ENCODE measurements around the gene TTC16. TPM values are rescaled to one million over a fixed set of nuclear protein-coding genes. Genes with fewer than 3 reads are reported as not detected.

TTC16 gene
- total RNA-seq, 1 donor from 2014 or later: not detected

DNA sequence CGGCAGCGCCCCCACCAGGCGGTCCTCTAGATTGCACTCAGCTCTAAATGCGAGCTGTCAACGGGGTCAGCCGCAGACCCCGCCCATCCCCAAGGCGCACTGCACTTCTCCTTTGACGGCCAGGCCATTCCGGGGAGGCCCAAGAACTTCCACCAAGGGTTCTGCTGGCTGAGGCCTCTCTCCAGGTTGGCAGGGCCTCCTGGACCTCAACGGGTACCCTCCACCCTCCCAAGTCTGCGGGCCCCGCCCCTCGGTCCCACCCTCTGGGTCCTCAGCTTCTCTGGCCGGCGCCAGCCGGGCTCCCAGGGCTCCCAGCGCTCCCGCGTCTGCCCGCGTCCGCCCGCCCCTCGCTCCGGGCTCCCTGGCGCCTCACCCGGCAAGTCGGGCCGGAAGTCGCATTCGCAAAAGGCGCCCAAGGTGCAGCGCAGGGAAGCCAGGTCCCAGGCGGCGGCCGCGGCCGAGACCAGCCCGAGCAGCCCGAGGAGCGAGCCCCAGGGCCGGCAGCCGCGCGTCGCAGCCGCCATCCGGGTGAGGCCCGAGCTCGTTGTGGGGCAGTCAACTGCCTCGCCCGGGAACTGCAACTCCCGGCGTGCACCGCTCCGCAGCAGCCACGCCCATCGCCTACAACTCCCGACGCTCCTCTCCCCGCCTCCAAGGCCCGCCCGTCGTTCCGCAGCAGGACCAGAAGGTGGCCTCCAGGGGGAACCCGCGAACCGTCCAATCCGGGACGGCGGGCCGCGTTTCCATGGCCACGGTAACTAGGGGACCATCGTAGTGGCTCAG, 19.1 kb downstream of the TTC16 start, which contains the start of gene TOR2A:
TSS of gene TOR2A (minus strand) at position 548 of the 783 bp plus-strand sequence. CDS start at position 524, 24 bp downstream.
- peak within 1 kb of the TSS; percentile 49 for H3K4me3 ChIP-seq (ENCODE audit: low read depth, low read length)
- H3K27me3 ChIP-seq (ENCODE audit: control insufficient read depth, insufficient read depth, low read length): no peaks in the 10 kb centered on the region
- H3K36me3 ChIP-seq (ENCODE audit: control insufficient read depth, insufficient read depth, low read length): no peaks in the 10 kb centered on the region
- DNase-seq (ENCODE audit: low read depth): peak; percentile 81
- peak; percentile 94 for TF ChIP-seq CTCF (IDR thresholded peaks at IDR 0.05; ENCODE audit: insufficient read depth, low read length, poor library complexity, severe bottlenecking)

DNA sequence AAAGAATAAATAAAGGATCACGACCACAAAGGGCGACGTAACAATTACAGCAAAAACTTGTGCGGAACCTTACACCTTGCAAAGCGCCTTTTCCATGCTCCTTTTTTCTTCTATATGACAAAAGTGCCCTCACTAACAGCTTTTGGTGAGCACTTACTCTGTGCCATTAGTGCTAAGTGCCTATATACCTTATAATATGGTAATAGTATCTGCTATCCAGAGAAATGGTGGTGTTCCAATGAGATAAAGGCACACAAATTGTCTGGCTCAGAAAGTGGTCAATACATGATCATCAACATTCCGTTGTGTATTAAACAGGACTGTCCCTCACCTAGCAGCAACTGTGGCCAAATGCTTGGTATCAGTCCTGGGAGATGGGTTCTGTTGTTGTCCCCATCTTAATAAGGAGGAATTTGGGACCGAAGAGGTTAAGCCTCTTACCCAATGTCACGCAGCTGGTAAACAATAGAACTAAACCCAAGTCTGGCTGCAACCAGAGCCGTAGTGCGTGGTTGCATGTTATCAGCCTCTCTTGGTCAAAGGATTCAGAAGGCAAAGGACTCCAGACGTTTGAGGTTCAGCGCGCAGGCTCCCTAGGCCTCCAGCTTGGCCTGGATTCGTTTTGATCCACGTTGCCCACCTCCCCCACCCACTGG, 19.8 kb downstream of the TTC16 start:
- TF ChIP-seq CTCF (IDR thresholded peaks at IDR 0.05; ENCODE audit: insufficient read depth, low read length, poor library complexity, severe bottlenecking): no peak
- H3K27me3 ChIP-seq (ENCODE audit: control insufficient read depth, insufficient read depth, low read length): no peaks in the 10 kb centered on the region
- H3K36me3 ChIP-seq (ENCODE audit: control insufficient read depth, insufficient read depth, low read length): no peaks in the 10 kb centered on the region
- no peak for DNase-seq (ENCODE audit: low read depth)
- no peak overlapping the region for H3K4me3 ChIP-seq (ENCODE audit: low read depth, low read length)

- H3K27me3 ChIP-seq (ENCODE audit: control insufficient read depth, insufficient read depth, low read length): peaks cover 3% of the 10 kb centered on the region
- no peak overlapping the region for H3K4me3 ChIP-seq (ENCODE audit: low read depth, low read length)
- TF ChIP-seq CTCF (IDR thresholded peaks at IDR 0.05; ENCODE audit: insufficient read depth, low read length, poor library complexity, severe bottlenecking): no peak
- no peaks in the 10 kb centered on the region for H3K36me3 ChIP-seq (ENCODE audit: control insufficient read depth, insufficient read depth, low read length)
- DNase-seq (ENCODE audit: low read depth): no peak
Measured at GRCh38 chr9:127738666-127739065, 22.8 kb downstream of the TTC16 start.

GRCh38 chr9:127739614-127740330, 23.9 kb downstream of the TTC16 start:
- Histone ChIP-seq H3K27me3 (ENCODE audit: control insufficient read depth, insufficient read depth, low read length) (peaks cover 7% of the 10 kb centered on the region), H3K4me3 (ENCODE audit: low read depth, low read length) (no peak overlapping the region), H3K36me3 (ENCODE audit: control insufficient read depth, insufficient read depth, low read length) (no peaks in the 10 kb centered on the region)
- TF ChIP-seq CTCF (IDR thresholded peaks at IDR 0.05; ENCODE audit: insufficient read depth, low read length, poor library complexity, severe bottlenecking): no peak
- DNase-seq (ENCODE audit: low read depth): no peak

- peak overlapping the region; percentile 5 for H3K4me3 ChIP-seq (ENCODE audit: low read depth, low read length)
- H3K27me3 ChIP-seq (ENCODE audit: control insufficient read depth, insufficient read depth, low read length): peaks cover 9% of the 10 kb centered on the region
- no peaks in the 10 kb centered on the region for H3K36me3 ChIP-seq (ENCODE audit: control insufficient read depth, insufficient read depth, low read length)
- TF ChIP-seq CTCF (IDR thresholded peaks at IDR 0.05; ENCODE audit: insufficient read depth, low read length, poor library complexity, severe bottlenecking): no peak
- DNase-seq (ENCODE audit: low read depth): peak; percentile 14
Measured at GRCh38 chr9:127741831-127742434, 26.1 kb downstream of the TTC16 start.

Data from kidney epithelial cell (primary cell).